Lower lobe of right lung (tissue), 2 donors: Measurements from ENCODE around the gene ANKRD33B. TPM values are rescaled to one million over a fixed set of nuclear protein-coding genes. Genes with fewer than 3 reads are reported as not detected.
"Not testable (repeated sequence)": the region's sequence is repeated elsewhere in the genome, so short reads cannot be mapped to it uniquely, and the experiment has no call there.

Source experiments
- ATAC-seq, 2 donors: fragments of 200-7000 bp; cut with Tn5 transposase; one replicate each; pipeline ENCODE4 v1.9.1; 2020 to 2022; ENCODE audit warnings: mild to moderate bottlenecking in 2 of 2, moderate library complexity in 2 of 2
- DNase-seq: peaks from one replicate; pipeline ENCODE4 v3.0.0-alpha.2; 2020
- H3K27ac ChIP-seq: fragments of 200-600 bp; one replicate; pipeline ENCODE4 v1.8.0; 2022
- H3K27me3 ChIP-seq: fragments of 200-600 bp; one replicate; pipeline ENCODE4 v1.8.0; 2022; ENCODE audit warnings: low read depth
- H3K36me3 ChIP-seq: fragments of 200-600 bp; one replicate; pipeline ENCODE4 v1.8.0; 2022; ENCODE audit warnings: mild to moderate bottlenecking
- H3K4me1 ChIP-seq: fragments of 200-600 bp; one replicate; pipeline ENCODE4 v1.8.0; 2022
- H3K4me3 ChIP-seq: fragments of 200-600 bp; one replicate; pipeline ENCODE4 v1.8.0; 2022; ENCODE audit warnings: mild to moderate bottlenecking
- H3K9me3 ChIP-seq: fragments of 200-600 bp; one replicate; pipeline ENCODE4 v1.8.0; 2022
- CTCF ChIP-seq: fragments of 200-600 bp; IDR thresholded peaks from one replicate; pipeline ENCODE4 v1.8.0; 2022; ENCODE audit warnings: antibody characterized with exemption, mild to moderate bottlenecking
- intact Hi-C: fragments of 100-400 bp; cut with DNase I; formaldehyde crosslinking; loops from one replicate; pipeline ENCODE4 v1.11.0; 2022
- total RNA-seq: library from RNA; stranded (reverse); fragmentation: NEBNext Ultra II Directional; extraction: Animal tissue kit (Norgen Biotek cat#: 25700); gene quantifications from one replicate; pipeline ENCODE4 v1.2.1, GENCODE V29; 2021
- donor health status: DM: no; HTN: yes; CAD: no; lungs with severe emphysema.

The ANKRD33B gene
- total RNA-seq, 1 donor from 2014 or later: 5.8 TPM

- Histone ChIP-seq H3K4me1 (peaks cover 21% of the 10 kb centered on the region), H3K4me3 (no peak overlapping the region)
- peak; percentile 53 for DNase-seq
Observed at GRCh38 chr5:10607666-10608073, 43.8 kb downstream of the ANKRD33B start.

GRCh38 chr5:10608081-10608480, 44.2 kb downstream of the ANKRD33B start:
- H3K36me3 ChIP-seq, intact Hi-C loops, ATAC-seq, H3K27me3 ChIP-seq, H3K9me3 ChIP-seq, H3K4me3 ChIP-seq, DNase-seq: not testable (repeated sequence)
- Histone ChIP-seq H3K4me1 (peaks cover 21% of the 10 kb centered on the region), H3K27ac (peak overlapping the region; percentile 67)

More at GRCh38 chr5:10607666-10608073, 43.8 kb downstream of the ANKRD33B start:
- peak; percentile 76 to 90 for ATAC-seq
- Histone ChIP-seq H3K27ac (peak overlapping the region; percentile 67), H3K36me3 (no peaks in the 10 kb centered on the region), H3K27me3 (no peaks in the 10 kb centered on the region), H3K9me3 (no peaks in the 10 kb centered on the region)
- TF ChIP-seq CTCF: peak; percentile 28
- intact Hi-C loops: no loop called here

GRCh38 chr5:10610058-10610457, 46.2 kb downstream of the ANKRD33B start:
- Histone ChIP-seq H3K9me3 (no peaks in the 10 kb centered on the region), H3K27me3 (no peaks in the 10 kb centered on the region), H3K36me3 (no peaks in the 10 kb centered on the region), H3K4me3 (no peak overlapping the region), H3K4me1 (peaks cover 21% of the 10 kb centered on the region), H3K27ac (no peak overlapping the region)
- TF ChIP-seq CTCF: no peak
- ATAC-seq: no peak
- no peak for DNase-seq
- intact Hi-C loops: no loop called here

- TF ChIP-seq CTCF: no peak
- no peak for DNase-seq
- Histone ChIP-seq H3K4me3 (no peak overlapping the region), H3K4me1 (peaks cover 21% of the 10 kb centered on the region), H3K27me3 (no peaks in the 10 kb centered on the region), H3K9me3 (no peaks in the 10 kb centered on the region), H3K36me3 (no peaks in the 10 kb centered on the region), H3K27ac (no peak overlapping the region)
- intact Hi-C loops: no loop called here
- no peak for ATAC-seq
Observed at GRCh38 chr5:10611290-10611689, 47.4 kb downstream of the ANKRD33B start.

GRCh38 chr5:10612251-10612650, 48.4 kb downstream of the ANKRD33B start:
- DNase-seq (no peak), ATAC-seq (no peak)
- Histone ChIP-seq H3K4me3 (no peak overlapping the region), H3K36me3 (no peaks in the 10 kb centered on the region), H3K4me1 (peaks cover 16% of the 10 kb centered on the region), H3K27ac (no peak overlapping the region), H3K9me3 (no peaks in the 10 kb centered on the region), H3K27me3 (no peaks in the 10 kb centered on the region)
- intact Hi-C loops: no loop called here
- TF ChIP-seq CTCF: no peak

- Histone ChIP-seq H3K4me3 (no peak overlapping the region), H3K36me3 (no peaks in the 10 kb centered on the region), H3K9me3 (no peaks in the 10 kb centered on the region), H3K27ac (no peak overlapping the region), H3K4me1 (no peaks in the 10 kb centered on the region), H3K27me3 (no peaks in the 10 kb centered on the region)
- intact Hi-C loops: no loop called here
- DNase-seq (no peak), ATAC-seq (no peak)
- TF ChIP-seq CTCF: no peak
Observed at GRCh38 chr5:10615693-10616092, 51.8 kb downstream of the ANKRD33B start.
